T47D (cell line): Measurements from ENCODE around the gene ADORA2B.
"Not testable (repeated sequence)": the region's sequence is repeated elsewhere in the genome, so short reads cannot be mapped to it uniquely, and the experiment has no call there.

Experiments used
- DNase-seq, 2 experiments: peaks; one replicate each; pipeline versions ENCODE4 v3.0.0 to v3.0.0-alpha.2; 2011 to 2012; ENCODE audit warnings: low read depth in 1 of 2, low spot score in 1 of 2
- JUND ChIP-seq: IDR thresholded peaks from 2 replicates; pipeline ENCODE4 v1.6.1; 2012; ENCODE audit warnings: low read depth
- in situ Hi-C: cut with HindIII; loops from 2 replicates; pipeline ENCODE4 v1.10.0; 2016; ENCODE audit warnings: low sequenced_read_pairs, low pct_unique_long_range_greater_than_20kb

The ADORA2B gene

DNA sequence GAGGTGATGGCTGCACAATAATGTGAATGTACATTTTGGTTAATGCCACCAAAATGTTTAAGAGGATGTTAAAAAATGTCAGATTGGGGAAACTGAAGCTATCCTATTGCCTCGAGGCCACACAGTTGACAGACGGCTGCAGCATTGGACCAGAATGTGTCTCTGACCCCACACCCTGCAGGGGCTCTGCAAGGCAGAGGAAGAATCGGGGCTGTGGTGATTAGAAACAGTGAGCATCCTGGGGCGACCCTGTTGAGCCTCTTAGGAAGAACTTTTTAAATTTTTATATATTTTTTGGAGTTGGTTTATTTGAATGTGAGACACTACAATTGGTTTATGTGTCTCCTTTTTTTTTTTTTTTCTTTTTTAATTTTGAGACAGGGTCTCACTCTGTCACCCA, 15.0 kb upstream of the ADORA2B start:
- in situ Hi-C loops, result no loop called here
- TF ChIP-seq JUND, result no peak
- no peak for DNase-seq

GRCh38 chr17:15930426-15930825, 14.5 kb upstream of the ADORA2B start:
- no peak for DNase-seq
- no peak for TF ChIP-seq JUND
- in situ Hi-C loops, result no loop called here

- DNase-seq, result no peak
- in situ Hi-C loops, result no loop called here
- no peak for TF ChIP-seq JUND
Observed at GRCh38 chr17:15931394-15931793, 13.5 kb upstream of the ADORA2B start.

DNA sequence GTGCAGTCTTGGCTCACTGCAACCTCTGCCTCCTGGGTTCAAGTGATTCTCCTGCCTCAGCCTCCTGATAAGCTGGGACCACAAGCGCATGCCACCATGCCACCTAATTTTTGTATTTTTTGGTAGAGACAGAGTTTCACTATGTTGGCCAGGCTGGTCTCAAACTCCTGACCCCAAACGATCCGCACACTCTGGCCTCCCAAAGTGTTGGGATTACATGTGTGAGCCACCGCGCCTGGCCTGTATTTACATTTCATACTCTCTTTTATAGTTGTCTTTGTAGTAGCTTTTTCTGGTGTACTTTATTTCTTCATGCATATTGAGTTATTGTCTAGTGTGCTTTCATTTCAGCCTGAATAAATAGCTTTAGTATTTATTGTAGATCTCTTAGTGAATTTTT, 10.1 kb upstream of the ADORA2B start:
- no peak for TF ChIP-seq JUND
- in situ Hi-C loops, result no loop called here
- DNase-seq, result no peak

GRCh38 chr17:15935891-15936290, 9.0 kb upstream of the ADORA2B start:
- no peak for TF ChIP-seq JUND
- DNase-seq, result no peak
- in situ Hi-C loops, result no loop called here

- in situ Hi-C loops, DNase-seq: not testable (repeated sequence)
Observed at GRCh38 chr17:15936481-15936880, 8.4 kb upstream of the ADORA2B start.

- in situ Hi-C loops, result no loop called here
- no peak for DNase-seq
- TF ChIP-seq JUND, result no peak
Observed at GRCh38 chr17:15941781-15942180, 3.1 kb upstream of the ADORA2B start.

DNA sequence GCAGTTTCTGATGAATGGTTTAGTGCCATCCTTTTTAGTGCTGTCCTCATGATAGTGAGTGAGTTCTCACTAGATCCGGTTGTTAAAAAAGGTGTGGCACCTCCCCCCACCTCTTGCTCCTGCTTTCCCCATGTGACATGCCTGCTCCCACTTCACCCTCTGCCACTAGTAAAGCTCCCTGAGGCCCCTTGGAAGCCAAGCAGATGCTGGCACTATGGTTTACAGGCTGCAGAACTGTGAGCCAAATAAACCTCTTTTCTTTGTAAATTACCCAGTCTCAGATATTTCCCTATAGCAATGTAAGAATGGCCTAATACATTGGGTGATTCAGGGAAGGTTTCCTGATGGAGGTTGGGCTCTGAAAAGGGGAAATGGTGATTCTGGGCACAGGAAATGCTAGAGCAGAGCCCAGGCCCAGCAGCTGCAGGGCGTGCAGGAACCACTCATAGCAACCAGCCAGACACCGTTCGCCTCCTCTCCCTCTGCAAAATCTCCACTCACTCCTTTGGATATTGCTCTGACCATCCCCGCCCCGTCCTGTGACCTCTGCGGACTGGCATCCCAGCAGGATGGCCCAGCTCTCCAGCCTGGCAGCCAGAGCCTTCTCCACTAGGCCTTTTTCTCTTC, 2.6 kb upstream of the ADORA2B start:
- in situ Hi-C loops, result no loop called here
- no peak for TF ChIP-seq JUND
- no peak for DNase-seq

GRCh38 chr17:15943971-15944758, 765 bp upstream of the ADORA2B start:
- in situ Hi-C loops, result no loop called here
- DNase-seq, result no peak
- TF ChIP-seq JUND, result no peak

DNA sequence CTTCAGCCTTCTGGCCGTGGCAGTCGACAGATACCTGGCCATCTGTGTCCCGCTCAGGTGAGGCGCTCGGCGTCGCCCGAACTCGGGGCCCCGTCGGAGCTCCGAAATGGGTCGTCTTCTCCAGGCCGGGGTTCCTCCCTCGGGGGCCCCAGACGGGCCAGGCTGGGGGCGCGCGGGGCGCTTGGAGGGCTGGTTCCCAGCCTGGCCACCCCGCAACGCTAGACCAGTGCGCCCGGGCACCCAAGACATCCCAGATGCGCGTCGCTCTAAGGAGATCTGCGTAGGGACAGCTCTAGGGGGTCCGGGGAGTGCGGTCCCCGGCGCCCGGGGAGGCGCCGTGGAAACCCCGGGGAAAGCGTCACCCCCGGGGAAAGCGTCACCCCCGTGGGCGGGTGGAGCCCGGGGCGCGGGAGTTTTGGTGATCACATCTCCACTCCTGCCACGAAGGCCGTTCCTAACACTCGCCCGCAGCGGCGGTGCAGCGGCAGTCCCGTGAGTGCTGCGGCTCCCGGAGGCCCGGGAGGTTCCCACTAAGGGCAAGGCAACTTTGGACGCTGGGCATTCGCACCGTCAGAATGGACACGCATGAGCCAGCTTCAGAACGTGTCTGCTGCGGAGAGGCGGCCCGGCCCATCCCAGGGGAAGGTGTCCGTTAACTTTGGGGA, 729 bp downstream of the ADORA2B start:
- TF ChIP-seq JUND, result no peak
- no peak for DNase-seq
- in situ Hi-C loops, result no loop called here

- in situ Hi-C loops, result no loop called here
- DNase-seq, result no peak
- TF ChIP-seq JUND, result no peak
Observed at GRCh38 chr17:15946611-15947120, 1.7 kb downstream of the ADORA2B start.

- TF ChIP-seq JUND, result no peak
- no peak for DNase-seq
- in situ Hi-C loops, result no loop called here
Observed at GRCh38 chr17:15947271-15947670, 2.3 kb downstream of the ADORA2B start.

DNA sequence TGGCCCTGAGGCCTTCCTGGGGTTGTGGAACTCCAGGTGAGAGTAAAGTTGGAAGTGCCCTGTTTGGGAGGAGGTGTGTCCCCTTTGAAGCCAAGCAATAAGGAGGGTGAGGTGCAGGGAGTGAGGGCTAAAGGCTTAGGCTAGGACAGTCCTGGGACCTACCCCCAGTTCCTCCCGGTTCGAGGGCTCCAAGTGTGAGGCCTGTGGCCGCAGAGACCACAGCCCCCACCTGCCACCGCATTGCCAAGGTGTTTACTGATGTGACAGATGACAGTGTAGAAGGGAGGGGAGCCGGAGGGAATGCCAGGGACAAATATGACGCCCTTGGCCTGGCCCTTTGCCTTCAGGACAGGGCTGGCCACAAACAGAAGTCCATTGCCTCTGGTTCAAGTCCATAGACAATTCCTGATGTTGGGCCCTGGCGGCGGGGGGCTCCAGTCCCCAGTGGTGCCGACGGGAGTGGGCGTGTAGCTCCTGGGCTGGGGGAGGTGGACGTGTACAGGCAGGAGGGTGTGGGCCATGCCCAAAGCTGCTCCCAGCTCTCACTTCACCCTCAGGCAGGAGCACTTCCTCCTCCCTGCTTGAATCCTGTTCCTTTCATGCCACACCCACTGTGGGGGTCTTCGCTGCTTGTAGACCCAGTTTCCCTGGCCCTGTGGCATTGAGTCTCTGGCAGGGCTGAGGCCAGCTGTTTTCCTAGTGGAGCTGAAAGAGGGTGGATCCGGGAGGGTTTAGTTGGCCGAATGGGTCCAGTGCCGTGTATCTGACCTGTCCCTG, 3.2 kb downstream of the ADORA2B start:
- in situ Hi-C loops, result no loop called here
- DNase-seq, result no peak
- TF ChIP-seq JUND, result no peak
